ENCODE data around the gene PCID2. TPM values are rescaled to one million over a fixed set of nuclear protein-coding genes. Genes with fewer than 3 reads are reported as not detected.

The PCID2 gene
- total and polyA plus RNA-seq, 8 donors, result 17.3 to 33.9 (median 21.0) TPM

- Histone ChIP-seq H3K27ac (no peak overlapping the region), H3K4me3 (no peak overlapping the region), H3K27me3 (no peaks in the 10 kb centered on the region), H3K9me3 (no peaks in the 10 kb centered on the region), H3K36me3 (peaks cover 0 to 9% (median 0%) of the 10 kb centered on the region in 3 donors), H3K4me1 (no peaks in the 10 kb centered on the region)
- intact Hi-C loops (cut with DNase I), result no loop called here
- ATAC-seq (no peak), DNase-seq (no peak), FAIRE-seq (no peak)
- TF ChIP-seq, protein P1, sequence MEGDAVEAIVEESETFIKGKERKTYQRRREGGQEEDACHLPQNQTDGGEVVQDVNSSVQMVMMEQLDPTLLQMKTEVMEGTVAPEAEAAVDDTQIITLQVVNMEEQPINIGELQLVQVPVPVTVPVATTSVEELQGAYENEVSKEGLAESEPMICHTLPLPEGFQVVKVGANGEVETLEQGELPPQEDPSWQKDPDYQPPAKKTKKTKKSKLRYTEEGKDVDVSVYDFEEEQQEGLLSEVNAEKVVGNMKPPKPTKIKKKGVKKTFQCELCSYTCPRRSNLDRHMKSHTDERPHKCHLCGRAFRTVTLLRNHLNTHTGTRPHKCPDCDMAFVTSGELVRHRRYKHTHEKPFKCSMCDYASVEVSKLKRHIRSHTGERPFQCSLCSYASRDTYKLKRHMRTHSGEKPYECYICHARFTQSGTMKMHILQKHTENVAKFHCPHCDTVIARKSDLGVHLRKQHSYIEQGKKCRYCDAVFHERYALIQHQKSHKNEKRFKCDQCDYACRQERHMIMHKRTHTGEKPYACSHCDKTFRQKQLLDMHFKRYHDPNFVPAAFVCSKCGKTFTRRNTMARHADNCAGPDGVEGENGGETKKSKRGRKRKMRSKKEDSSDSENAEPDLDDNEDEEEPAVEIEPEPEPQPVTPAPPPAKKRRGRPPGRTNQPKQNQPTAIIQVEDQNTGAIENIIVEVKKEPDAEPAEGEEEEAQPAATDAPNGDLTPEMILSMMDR (IDR thresholded peaks at IDR 0.05), result no peak
- WGBS, 2 donors, result 94 to 99% methylated on average over 3 of the region's 3 CpGs
Observed at GRCh38 chr13:113167575-113167974, 40.9 kb downstream of the PCID2 start.

DNA sequence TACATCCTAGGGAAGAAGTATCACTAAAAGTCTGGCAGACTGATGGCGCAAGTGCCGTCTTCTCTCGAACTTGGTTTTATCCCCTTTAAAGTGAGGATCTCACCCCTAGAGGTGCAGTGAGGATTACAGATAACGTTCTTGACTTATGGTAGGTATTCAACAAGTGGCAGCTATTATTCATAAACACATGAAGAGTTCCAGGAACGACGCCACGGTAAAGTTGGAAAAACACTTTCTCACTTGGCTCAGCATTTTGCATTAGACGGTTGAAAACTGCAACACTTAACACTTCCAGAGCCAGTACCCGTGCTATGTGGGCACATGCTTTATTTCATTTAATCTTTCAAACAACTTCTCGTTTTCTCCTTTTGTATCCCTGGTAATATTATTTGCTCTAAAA is 41.3 kb downstream of the PCID2 start:
- DNase-seq, result no peak
- H3K9me3 ChIP-seq, result no peaks in the 10 kb centered on the region
- intact Hi-C loops (cut with DNase I), result no loop called here
- H3K27me3 ChIP-seq, result no peaks in the 10 kb centered on the region
- ATAC-seq, result no peak
- no peak for FAIRE-seq
- TF ChIP-seq, protein P1 (IDR thresholded peaks at IDR 0.05), result no peak
- WGBS, 2 donors, result 92% methylated on average over 10 of the region's 10 CpGs
- peaks cover 0 to 9% (median 0%) of the 10 kb centered on the region in 3 donors for H3K36me3 ChIP-seq
- no peak overlapping the region for H3K27ac ChIP-seq
- no peaks in the 10 kb centered on the region for H3K4me1 ChIP-seq
- no peak overlapping the region for H3K4me3 ChIP-seq

DNA sequence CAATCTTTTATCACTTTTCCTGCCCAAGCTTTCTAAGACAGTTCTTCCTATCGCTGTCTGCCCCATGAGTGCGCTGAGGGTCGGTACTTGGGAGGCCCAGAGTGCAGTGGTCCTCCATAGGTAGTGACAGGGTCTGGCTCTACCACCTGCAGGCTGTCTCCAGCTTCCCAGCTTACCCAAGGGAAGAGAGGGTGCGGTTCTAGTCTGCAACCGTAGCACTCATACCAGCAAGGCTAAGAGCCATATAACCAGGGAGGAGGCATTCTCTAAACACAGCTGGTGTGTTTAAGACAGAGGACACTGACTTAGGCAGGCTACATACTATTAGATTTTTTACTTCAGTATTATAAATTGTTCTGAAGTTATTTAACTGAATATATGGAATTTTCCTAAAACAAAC is 41.8 kb downstream of the PCID2 start:
- FAIRE-seq (no peak), ATAC-seq (no peak), DNase-seq (no peak)
- Histone ChIP-seq H3K36me3 (peaks cover 0 to 7% (median 0%) of the 10 kb centered on the region in 3 donors), H3K27ac (no peak overlapping the region), H3K27me3 (no peaks in the 10 kb centered on the region), H3K4me3 (no peak overlapping the region), H3K4me1 (no peaks in the 10 kb centered on the region), H3K9me3 (no peaks in the 10 kb centered on the region)
- TF ChIP-seq, protein P1 (IDR thresholded peaks at IDR 0.05), result no peak
- intact Hi-C loops (cut with DNase I), result no loop called here
- 92 to 94% methylated on average over 5 of the region's 5 CpGs for WGBS, 2 donors

GRCh38 chr13:113166266-113166665 is 42.2 kb downstream of the PCID2 start:
- Histone ChIP-seq H3K4me1 (no peaks in the 10 kb centered on the region), H3K27ac (no peak overlapping the region), H3K9me3 (no peaks in the 10 kb centered on the region), H3K36me3 (peaks cover 0 to 4% (median 0%) of the 10 kb centered on the region in 3 donors), H3K27me3 (no peaks in the 10 kb centered on the region), H3K4me3 (no peak overlapping the region)
- intact Hi-C loops (cut with DNase I), result no loop called here
- DNase-seq (no peak), ATAC-seq (no peak), FAIRE-seq (no peak)
- TF ChIP-seq, protein P1 (IDR thresholded peaks at IDR 0.05), result no peak
- WGBS, 2 donors, result 91 to 95% methylated on average over 10 of the region's 10 CpGs

- ATAC-seq (no peak), FAIRE-seq (no peak), DNase-seq (no peak)
- H3K9me3 ChIP-seq, result no peaks in the 10 kb centered on the region
- intact Hi-C loops (cut with DNase I), result no loop called here
- no peaks in the 10 kb centered on the region for H3K4me1 ChIP-seq
- TF ChIP-seq, protein P1 (IDR thresholded peaks at IDR 0.05), result no peak
- no peaks in the 10 kb centered on the region for H3K27me3 ChIP-seq
- H3K4me3 ChIP-seq, result no peak overlapping the region
- peaks cover 0 to under 1% (median 0%) of the 10 kb centered on the region in 3 donors for H3K36me3 ChIP-seq
- WGBS, 2 donors, result 74 to 90% methylated on average over 12 of the region's 12 CpGs
- no peak overlapping the region for H3K27ac ChIP-seq
Observed at GRCh38 chr13:113164492-113164891, 44.0 kb downstream of the PCID2 start.

All from pancreas (tissue), 10 donors.